Mesendoderm (in vitro differentiated cells): ENCODE measurements around the gene UBAP1.
"Not testable (repeated sequence)": the region's sequence is repeated elsewhere in the genome, so short reads cannot be mapped to it uniquely, and the experiment has no call there.

Experiments
- DNase-seq: peaks from one replicate; pipeline ENCODE4 v3.0.0; 2013
- H2AK5ac ChIP-seq: 2 replicates; pipeline ENCODE4 v1.6.1; 2013; ENCODE audit warnings: low read length, inconsistent platforms
- H2BK120ac ChIP-seq: 2 replicates; pipeline ENCODE4 v1.6.1; 2013; ENCODE audit warnings: low read depth, mild to moderate bottlenecking, low read length, moderate library complexity, mixed read lengths
- H2BK15ac ChIP-seq: replicated peaks from 2 replicates; pipeline ENCODE4 v1.6.1; 2013; ENCODE audit warnings: low read depth, mild to moderate bottlenecking, moderate library complexity
- H2BK5ac ChIP-seq: 2 replicates; pipeline ENCODE4 v1.6.1; 2013; ENCODE audit warnings: low read length, inconsistent platforms
- H3K18ac ChIP-seq: 2 replicates; pipeline ENCODE4 v1.6.1; 2013; ENCODE audit warnings: mild to moderate bottlenecking, low read length, mixed read lengths
- H3K23ac ChIP-seq: one replicate; pipeline ENCODE4 v1.6.1; 2013; ENCODE audit warnings: low read length
- H3K27ac ChIP-seq: 2 replicates; pipeline ENCODE4 v1.5.1; 2013; ENCODE audit warnings: low read depth, mild to moderate bottlenecking, inconsistent platforms, low read length, moderate library complexity
- H3K27me3 ChIP-seq: 2 replicates; pipeline ENCODE4 v1.6.1; 2013; ENCODE audit warnings: low read length, control low read depth, mild to moderate bottlenecking, inconsistent platforms; ENCODE audit not compliant: insufficient read depth, poor library complexity
- H3K36me3 ChIP-seq: 2 replicates; pipeline ENCODE4 v1.6.1; 2013; ENCODE audit warnings: low read length, inconsistent platforms; ENCODE audit not compliant: control insufficient read depth, insufficient read depth
- H3K4ac ChIP-seq: one replicate; pipeline ENCODE4 v1.6.1; 2013; ENCODE audit warnings: low read depth, mild to moderate bottlenecking, low read length, moderate library complexity
- H3K4me1 ChIP-seq: 2 replicates; pipeline ENCODE4 v1.6.1; 2013; ENCODE audit warnings: low read depth, low read length, inconsistent platforms; ENCODE audit not compliant: control insufficient read depth
- H3K4me2 ChIP-seq: 2 replicates; pipeline ENCODE4 v1.6.1; 2013; ENCODE audit warnings: low read length
- H3K4me3 ChIP-seq: 2 replicates; pipeline ENCODE4 v1.5.1; 2013; ENCODE audit warnings: mild to moderate bottlenecking, low read length
- H3K56ac ChIP-seq: one replicate; pipeline ENCODE4 v1.6.1; 2013; ENCODE audit warnings: low read length
- H3K79me1 ChIP-seq: 2 replicates; pipeline ENCODE4 v1.6.1; 2013; ENCODE audit warnings: low read length, inconsistent platforms
- H3K79me2 ChIP-seq: 2 replicates; pipeline ENCODE4 v1.6.1; 2013; ENCODE audit warnings: mild to moderate bottlenecking, low read length; ENCODE audit not compliant: control insufficient read depth, insufficient read depth
- H3K9ac ChIP-seq: 2 replicates; pipeline ENCODE4 v1.6.1; 2013; ENCODE audit warnings: low read length, inconsistent platforms
- H4K5ac ChIP-seq: one replicate; pipeline ENCODE4 v1.6.1; 2013; ENCODE audit warnings: low read length
- H4K8ac ChIP-seq: one replicate; pipeline ENCODE4 v1.6.1; 2013; ENCODE audit warnings: low read depth, mild to moderate bottlenecking, control low read depth, low read length, moderate library complexity
- WGBS: extraction: QIAGEN DNeasy Blood & Tissue Kit; methylation state at CpG from one replicate; pipeline ENCODE4 v1.1.7; 2013; ENCODE audit warnings: low lambda C conversion rate, missing lambda C conversion rate; ENCODE audit not compliant: insufficient coverage; ENCODE audit errors: extremely low coverage; 5-methylcytosine and 5-hydroxymethylcytosine counted together

The UBAP1 gene

DNA sequence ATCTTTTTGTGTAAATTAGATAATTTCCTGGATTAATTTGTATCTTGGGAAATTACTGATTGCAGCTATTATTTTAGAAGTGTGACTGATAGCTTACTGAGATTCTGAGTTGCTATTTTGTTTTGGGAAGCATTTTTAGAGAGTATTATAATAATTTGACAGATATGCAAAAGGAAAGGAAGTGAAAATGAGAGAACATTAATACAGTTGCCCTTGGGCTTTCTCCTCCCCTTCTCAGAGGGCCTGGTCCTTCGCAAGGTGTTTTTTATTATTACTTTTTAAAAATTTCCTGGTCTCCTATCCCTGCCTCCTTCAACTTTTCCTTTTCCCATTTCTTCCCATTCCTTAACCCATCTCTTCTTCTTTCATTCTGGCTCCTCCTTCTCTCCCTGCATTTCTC, 32.6 kb downstream of the UBAP1 start:
- Histone ChIP-seq H2BK120ac (no peak overlapping the region), H3K4me2 (no peak overlapping the region), H2AK5ac (no peak overlapping the region), H3K4me1 (no peaks in the 10 kb centered on the region), H4K8ac (no peak overlapping the region), H3K56ac (no peak overlapping the region), H3K9ac (no peak overlapping the region), H3K79me2 (peaks cover 2% of the 10 kb centered on the region), H3K4ac (no peak overlapping the region), H3K27me3 (no peaks in the 10 kb centered on the region), H2BK15ac (no peak overlapping the region), H3K79me1 (peaks cover 2% of the 10 kb centered on the region), H3K18ac (no peak overlapping the region), H3K4me3 (no peak overlapping the region), H2BK5ac (no peak overlapping the region), H3K36me3 (no peaks in the 10 kb centered on the region), H3K23ac (no peak overlapping the region), H3K27ac (no peak overlapping the region), H4K5ac (no peak overlapping the region)
- DNase-seq: no peak
- WGBS: no CpG with 5 or more reads among the region's 1 CpG

DNA sequence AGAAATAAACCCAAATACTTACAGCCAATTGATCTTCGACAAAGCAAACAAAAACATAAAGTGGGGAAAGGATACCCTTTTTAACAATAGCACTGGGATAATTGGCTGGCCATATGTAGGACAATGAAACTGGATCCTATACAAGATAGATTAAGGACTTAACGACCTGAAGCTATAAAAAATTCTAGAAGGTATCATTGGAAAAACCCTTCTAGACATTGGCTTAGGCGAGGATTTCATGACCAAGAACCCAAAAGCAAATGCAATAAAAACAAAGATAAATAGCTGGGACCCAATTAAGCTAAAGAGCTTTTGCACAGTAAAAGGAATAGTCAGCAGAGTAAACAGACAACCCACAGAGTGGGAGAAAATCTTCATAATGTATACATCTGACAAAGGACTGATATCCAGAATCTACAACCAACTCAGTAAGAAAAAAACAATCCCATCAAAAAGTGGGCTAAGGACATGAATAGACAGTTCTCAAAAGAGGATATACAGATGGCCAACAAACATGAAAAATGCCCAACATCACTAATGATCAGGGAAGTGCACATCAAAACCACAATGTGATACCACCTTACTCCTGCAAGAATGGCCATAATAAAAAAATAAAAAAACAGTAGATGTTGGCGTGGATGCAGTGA, 35.6 kb downstream of the UBAP1 start:
- DNase-seq, H2AK5ac ChIP-seq, H2BK15ac ChIP-seq, H3K4me1 ChIP-seq, H3K27ac ChIP-seq, H4K5ac ChIP-seq, H3K4me2 ChIP-seq, H3K9ac ChIP-seq, H3K18ac ChIP-seq, H3K56ac ChIP-seq, H2BK120ac ChIP-seq, H3K79me2 ChIP-seq, H3K23ac ChIP-seq, H3K4me3 ChIP-seq, H3K36me3 ChIP-seq, H4K8ac ChIP-seq, H3K79me1 ChIP-seq, H3K4ac ChIP-seq, H3K27me3 ChIP-seq, H2BK5ac ChIP-seq: not testable (repeated sequence)
- no CpG with 5 or more reads among the region's 4 CpGs for WGBS

DNA sequence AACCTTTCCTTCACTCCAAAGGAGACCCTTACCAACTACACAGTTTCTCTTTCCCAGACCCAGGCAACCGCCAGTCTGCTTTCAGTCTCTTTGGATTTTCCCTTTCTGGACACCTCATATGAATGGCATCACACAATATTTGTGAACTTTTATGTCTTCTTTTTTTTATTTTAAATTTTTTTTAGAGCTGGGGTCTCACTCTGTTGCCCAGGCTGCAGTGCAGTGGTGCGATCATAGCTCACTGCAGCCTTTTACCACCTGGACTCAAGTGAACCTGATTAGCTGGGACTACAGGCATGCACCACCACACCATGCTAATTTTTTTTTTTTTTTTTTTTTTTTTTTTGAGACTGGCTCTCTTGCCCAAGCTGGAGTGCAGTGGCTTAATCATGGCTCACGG, 37.5 kb downstream of the UBAP1 start:
- H3K4ac ChIP-seq: no peak overlapping the region
- no peak overlapping the region for H2BK120ac ChIP-seq
- H3K9ac ChIP-seq: no peak overlapping the region

DNA sequence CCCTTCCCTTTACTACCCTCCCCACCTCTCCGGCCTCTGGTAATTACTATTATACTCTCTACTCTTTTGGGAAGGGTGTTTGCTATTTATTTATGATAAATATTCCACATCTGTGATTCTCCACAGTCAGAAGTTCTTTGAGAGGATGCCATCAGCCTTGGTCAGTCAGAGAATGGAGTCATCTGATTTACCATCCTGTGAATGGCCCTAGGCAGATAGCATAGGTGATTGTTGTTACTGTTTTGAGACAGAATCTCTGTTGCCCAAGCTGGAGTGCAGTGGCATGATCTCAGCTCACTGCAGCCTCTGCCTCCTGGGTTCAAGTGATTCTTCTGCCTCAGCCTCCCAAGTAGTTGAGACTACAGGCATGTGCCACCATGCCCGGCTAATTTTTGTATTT, 38.2 kb downstream of the UBAP1 start:
- DNase-seq, H3K4me2 ChIP-seq, H2BK15ac ChIP-seq: not testable (repeated sequence)

More for the DNA sequence above, 37.5 kb downstream of the UBAP1 start:
- Histone ChIP-seq H3K4me3 (no peak overlapping the region), H3K27me3 (no peaks in the 10 kb centered on the region), H4K5ac (no peak overlapping the region), H2AK5ac (no peak overlapping the region), H3K4me1 (no peaks in the 10 kb centered on the region), H2BK15ac (no peak overlapping the region), H3K79me1 (no peaks in the 10 kb centered on the region), H3K23ac (no peak overlapping the region), H3K18ac (no peak overlapping the region), H2BK5ac (no peak overlapping the region), H4K8ac (no peak overlapping the region), H3K79me2 (no peaks in the 10 kb centered on the region), H3K36me3 (no peaks in the 10 kb centered on the region), H3K4me2 (no peak overlapping the region), H3K27ac (no peak overlapping the region), H3K56ac (no peak overlapping the region)
- no peak for DNase-seq
- no CpG with 5 or more reads among the region's 3 CpGs for WGBS

DNA sequence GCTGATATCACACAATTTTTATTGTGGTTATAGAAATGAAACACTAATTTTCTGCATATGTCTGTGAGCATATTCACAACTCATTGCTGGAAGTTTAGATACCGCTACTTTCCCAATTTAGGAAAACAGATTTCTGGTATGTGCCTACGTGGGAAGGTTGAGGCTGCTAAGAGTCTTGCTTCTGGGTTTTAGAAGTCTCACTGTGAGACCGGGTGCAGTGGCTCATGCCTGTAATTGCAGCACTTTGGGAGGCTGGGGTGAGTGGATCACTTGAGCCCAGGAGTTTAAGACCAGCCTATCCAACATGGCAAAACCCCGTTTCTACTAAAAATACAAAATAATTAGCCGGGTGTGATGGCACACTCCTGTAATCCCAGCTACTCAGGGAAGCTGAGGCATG, 39.6 kb downstream of the UBAP1 start:
- H3K27me3 ChIP-seq: no peaks in the 10 kb centered on the region
- no peak overlapping the region for H3K27ac ChIP-seq
- no peak overlapping the region for H3K4ac ChIP-seq
- no CpG with 5 or more reads among the region's 5 CpGs for WGBS
- H2BK120ac ChIP-seq: no peak overlapping the region
- no peak overlapping the region for H2BK5ac ChIP-seq
- no peaks in the 10 kb centered on the region for H3K4me1 ChIP-seq
- H3K4me2 ChIP-seq: no peak overlapping the region
- H3K4me3 ChIP-seq: no peak overlapping the region
- no peak overlapping the region for H4K5ac ChIP-seq
- no peaks in the 10 kb centered on the region for H3K79me2 ChIP-seq
- DNase-seq: peak; percentile 23
- no peak overlapping the region for H3K23ac ChIP-seq
- no peak overlapping the region for H2AK5ac ChIP-seq
- no peak overlapping the region for H4K8ac ChIP-seq
- H2BK15ac ChIP-seq: no peak overlapping the region
- H3K9ac ChIP-seq: no peak overlapping the region
- no peaks in the 10 kb centered on the region for H3K36me3 ChIP-seq
- no peaks in the 10 kb centered on the region for H3K79me1 ChIP-seq
- H3K56ac ChIP-seq: no peak overlapping the region
- H3K18ac ChIP-seq: no peak overlapping the region

More for the DNA sequence above, 38.2 kb downstream of the UBAP1 start:
- not testable (repeated sequence) for H3K79me1 ChIP-seq, H3K27me3 ChIP-seq, H3K23ac ChIP-seq, H3K56ac ChIP-seq, H2BK120ac ChIP-seq, H4K8ac ChIP-seq, H3K18ac ChIP-seq, H3K36me3 ChIP-seq, H3K9ac ChIP-seq, H3K4me3 ChIP-seq, H2AK5ac ChIP-seq, H4K5ac ChIP-seq, H2BK5ac ChIP-seq, H3K79me2 ChIP-seq, H3K27ac ChIP-seq, H3K4me1 ChIP-seq, H3K4ac ChIP-seq
- WGBS: 100% methylated on average over 1 of the region's 2 CpGs

DNA sequence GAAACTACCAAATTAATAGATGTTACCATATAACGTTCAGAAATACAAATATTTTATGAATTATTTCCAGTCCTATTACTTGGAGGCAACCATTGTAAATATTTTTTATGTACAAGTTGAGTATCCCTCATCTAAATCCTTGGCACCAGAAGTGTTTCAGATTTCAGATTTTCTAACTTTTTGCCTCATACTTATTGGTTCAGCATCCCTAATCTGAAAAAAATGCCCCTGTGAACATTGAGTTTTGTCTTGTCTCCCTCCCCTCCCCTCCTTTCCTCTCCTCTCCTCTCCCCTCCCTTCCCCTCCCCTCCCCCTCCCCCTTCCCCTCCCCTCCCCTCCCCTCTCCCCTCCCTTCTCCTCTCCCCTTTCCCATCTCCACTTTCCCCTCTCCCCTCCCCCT, 40.6 kb downstream of the UBAP1 start:
- H3K79me1 ChIP-seq: peaks cover 2% of the 10 kb centered on the region
- H2AK5ac ChIP-seq: no peak overlapping the region
- no peak overlapping the region for H2BK5ac ChIP-seq
- no peaks in the 10 kb centered on the region for H3K36me3 ChIP-seq
- H3K9ac ChIP-seq: no peak overlapping the region
- no peaks in the 10 kb centered on the region for H3K27me3 ChIP-seq
- no peaks in the 10 kb centered on the region for H3K4me1 ChIP-seq
- H3K4me2 ChIP-seq: no peak overlapping the region
- H3K79me2 ChIP-seq: no peaks in the 10 kb centered on the region
- no CpG with 5 or more reads among the region's 1 CpG for WGBS
- H4K5ac ChIP-seq: no peak overlapping the region
- no peak overlapping the region for H2BK15ac ChIP-seq
- H3K4me3 ChIP-seq: no peak overlapping the region
- H4K8ac ChIP-seq: no peak overlapping the region
- no peak overlapping the region for H3K23ac ChIP-seq
- no peak overlapping the region for H3K4ac ChIP-seq
- H3K18ac ChIP-seq: no peak overlapping the region
- H3K27ac ChIP-seq: no peak overlapping the region
- no peak overlapping the region for H2BK120ac ChIP-seq
- no peak overlapping the region for H3K56ac ChIP-seq
- DNase-seq: no peak
